Retinal pigment epithelial cell (primary cell): ENCODE results near the gene TNFRSF8.

Source experiments
- DNase-seq: peaks from one replicate; pipeline ENCODE4 v3.0.0-alpha.2; 2010; ENCODE audit warnings: low read depth
- H3K4me3 ChIP-seq: 2 replicates; pipeline ENCODE4 v1.5.1; 2011; ENCODE audit warnings: mild to moderate bottlenecking, low read length, control low read depth, moderate library complexity
- CTCF ChIP-seq: conservative IDR thresholded peaks from 2 replicates; pipeline ENCODE4 v1.5.1; 2011; ENCODE audit warnings: low read depth, low read length, control low read depth, inconsistent platforms

TNFRSF8 gene

GRCh38 chr1:12063141-12064072 is at the start of gene TNFRSF8:
TNFRSF8 (plus strand) TSS chr1:12063303; CDS start chr1:12063599, 296 bp downstream.
- TF ChIP-seq CTCF, result no peak
- H3K4me3 ChIP-seq, result no peak within 1 kb of the TSS
- no peak for DNase-seq

GRCh38 chr1:12014141-12014991 is 48.7 kb upstream of the TNFRSF8 start:
- H3K4me3 ChIP-seq, result no peak overlapping the region
- TF ChIP-seq CTCF, result peak; percentile 25
- no peak for DNase-seq

- no peak for TF ChIP-seq CTCF
- H3K4me3 ChIP-seq, result no peak overlapping the region
- no peak for DNase-seq
Measured at GRCh38 chr1:12015001-12015491, 48.1 kb upstream of the TNFRSF8 start.

- no peak for DNase-seq
- no peak for TF ChIP-seq CTCF
- H3K4me3 ChIP-seq, result no peak overlapping the region
Measured at GRCh38 chr1:12015499-12015898, 47.6 kb upstream of the TNFRSF8 start.

- no peak overlapping the region for H3K4me3 ChIP-seq
- DNase-seq, result no peak
- TF ChIP-seq CTCF, result no peak
Measured at GRCh38 chr1:12016182-12016581, 46.9 kb upstream of the TNFRSF8 start.

GRCh38 chr1:12019858-12020509 is 43.1 kb upstream of the TNFRSF8 start:
- TF ChIP-seq CTCF, result no peak
- DNase-seq, result no peak
- peak overlapping the region; percentile 86 for H3K4me3 ChIP-seq
